WTC11 (cell line): Measurements from ENCODE around the gene ITGA3. TPM values are rescaled to one million over a fixed set of nuclear protein-coding genes. Genes with fewer than 3 reads are reported as not detected.

Experiments
- ATAC-seq: fragments of 200-7000 bp; cut with Tn5 transposase; 2 replicates; pipeline ENCODE4 v1.10.0; 2021; ENCODE audit warnings: mild to moderate bottlenecking, moderate library complexity
- CTCF ChIA-PET: fragments of 300-600 bp; sonication (Branson Sonifier 250); formaldehyde crosslinking; loops from one replicate; lab custom pipeline; 2021; ENCODE audit warnings: antibody characterized with exemption; lab: Charles Lee
- POLR2A ChIA-PET: fragments of 350-600 bp; sonication (Branson Sonifier 250); formaldehyde crosslinking; loops from one replicate; lab custom pipeline; 2021; ENCODE audit warnings: antibody characterized with exemption; lab: Charles Lee
- DNase-seq: peaks from one replicate; pipeline ENCODE4 v3.0.0; 2021; ENCODE audit warnings: low spot score
- H3K27ac Mint-ChIP-seq: 2 replicates; pipeline ENCODE4 v1.8.0; 2021; ENCODE audit warnings: mixed read lengths
- H3K27me3 Mint-ChIP-seq: 2 replicates; pipeline ENCODE4 v1.8.0; 2021; ENCODE audit warnings: low read depth, mild to moderate bottlenecking, moderate library complexity, mixed read lengths
- H3K36me3 Mint-ChIP-seq: 2 replicates; pipeline ENCODE4 v1.8.0; 2021; ENCODE audit warnings: mixed read lengths
- H3K4me1 Mint-ChIP-seq: 2 replicates; pipeline ENCODE4 v1.8.0; 2022; ENCODE audit warnings: mixed read lengths
- H3K4me3 Mint-ChIP-seq: 2 replicates; pipeline ENCODE4 v1.8.0; 2021; ENCODE audit warnings: mild to moderate bottlenecking, moderate library complexity, mixed read lengths
- H3K9me3 Mint-ChIP-seq: 2 replicates; pipeline ENCODE4 v1.8.0; 2021; ENCODE audit warnings: mixed read lengths
- ELF4 ChIP-seq: sonication (generic); formaldehyde crosslinking; IDR thresholded peaks from 2 replicates; pipeline ENCODE4 v1.8.1; 2022; ENCODE audit warnings: low read depth, mild to moderate bottlenecking, moderate library complexity, missing genetic modification reagents
- ESRRA ChIP-seq: sonication (generic); formaldehyde crosslinking; IDR thresholded peaks from 2 replicates; pipeline ENCODE4 v1.8.1; 2022; ENCODE audit warnings: mild to moderate bottlenecking, missing genetic modification reagents, borderline replicate concordance
- FOXP1 ChIP-seq: sonication (generic); formaldehyde crosslinking; IDR thresholded peaks from 2 replicates; pipeline ENCODE4 v1.8.0; 2022; ENCODE audit warnings: missing genetic modification reagents, mild to moderate bottlenecking, moderate library complexity, borderline replicate concordance
- GABPB1 ChIP-seq: sonication (generic); formaldehyde crosslinking; IDR thresholded peaks from 2 replicates; pipeline ENCODE4 v1.8.1; 2023; ENCODE audit warnings: mild to moderate bottlenecking, missing genetic modification reagents
- JAZF1 ChIP-seq: fragments of 250-450 bp; sonication (Bioruptor Pico); IDR thresholded peaks from 2 replicates; pipeline ENCODE4 v1.9.0; 2021; ENCODE audit warnings: moderate library complexity, mild to moderate bottlenecking, inconsistent platforms
- MXD4 ChIP-seq: fragments of 250-450 bp; sonication (Bioruptor Pico); IDR thresholded peaks from 2 replicates; pipeline ENCODE4 v1.8.0; 2021; ENCODE audit warnings: mild to moderate bottlenecking, moderate library complexity, borderline replicate concordance
- NFE2L1 ChIP-seq: sonication (generic); formaldehyde crosslinking; IDR thresholded peaks from 2 replicates; pipeline ENCODE4 v1.8.1; 2023; ENCODE audit warnings: missing genetic modification reagents
- NR1H2 ChIP-seq: sonication (generic); formaldehyde crosslinking; IDR thresholded peaks from 2 replicates; pipeline ENCODE4 v1.9.0; 2021; ENCODE audit warnings: mild to moderate bottlenecking, moderate library complexity, missing genetic modification reagents
- NR3C1 ChIP-seq: sonication (generic); formaldehyde crosslinking; conservative IDR thresholded peaks from 2 replicates; pipeline ENCODE4 v1.8.1; 2023; ENCODE audit warnings: low read depth, mild to moderate bottlenecking, missing genetic modification reagents
- RELA ChIP-seq: sonication (generic); formaldehyde crosslinking; IDR thresholded peaks from 2 replicates; pipeline ENCODE4 v1.8.1; 2022; ENCODE audit warnings: missing genetic modification reagents, mild to moderate bottlenecking, borderline replicate concordance
- SP1 ChIP-seq: sonication (generic); formaldehyde crosslinking; conservative IDR thresholded peaks from 2 replicates; pipeline ENCODE4 v1.8.1; 2022; ENCODE audit warnings: missing genetic modification reagents
- TEAD1 ChIP-seq: sonication (generic); formaldehyde crosslinking; IDR thresholded peaks from 2 replicates; pipeline ENCODE4 v1.8.0; 2022; ENCODE audit warnings: mild to moderate bottlenecking, missing genetic modification reagents
- ZNF138 ChIP-seq: sonication (generic); formaldehyde crosslinking; conservative IDR thresholded peaks from 2 replicates; pipeline ENCODE4 v1.8.1; 2022; ENCODE audit warnings: mild to moderate bottlenecking, moderate library complexity, missing genetic modification reagents
- ZNF263 ChIP-seq: sonication (generic); formaldehyde crosslinking; IDR thresholded peaks from 2 replicates; pipeline ENCODE4 v1.8.1; 2022; ENCODE audit warnings: low read depth, mild to moderate bottlenecking, moderate library complexity, missing genetic modification reagents
- ZNF396 ChIP-seq: fragments of 250-450 bp; sonication (Bioruptor Pico); IDR thresholded peaks from 2 replicates; pipeline ENCODE4 v1.8.0; 2021; ENCODE audit warnings: mild to moderate bottlenecking, moderate library complexity, borderline replicate concordance
- total RNA-seq: library from RNA; stranded (reverse); gene quantifications from 3 replicates; pipeline ENCODE4 v1.2.3, GENCODE V29; 2021
- TF ChIP-seq, protein P1 (sequence below): sonication (generic); formaldehyde crosslinking; IDR thresholded peaks from 2 replicates; pipeline ENCODE4 v1.8.0; 2023; ENCODE audit warnings: missing genetic modification reagents, mild to moderate bottlenecking, borderline replicate concordance
- TF ChIP-seq, protein P2 (sequence below): fragments of 250-450 bp; sonication (Bioruptor Pico); IDR thresholded peaks from 2 replicates; pipeline ENCODE4 v1.9.0; 2021; ENCODE audit warnings: moderate library complexity, mild to moderate bottlenecking, inconsistent platforms, borderline replicate concordance
- TF ChIP-seq, protein P3 (sequence below): sonication (generic); formaldehyde crosslinking; IDR thresholded peaks from 2 replicates; pipeline ENCODE4 v1.8.1; 2022; ENCODE audit warnings: low read depth, missing genetic modification reagents, borderline replicate concordance
- TF ChIP-seq, protein P4 (sequence below): sonication (generic); formaldehyde crosslinking; IDR thresholded peaks from 2 replicates; pipeline ENCODE4 v1.8.1; 2023; ENCODE audit warnings: mild to moderate bottlenecking, missing genetic modification reagents
- TF ChIP-seq, protein P5 (sequence below): fragments of 250-450 bp; sonication (Bioruptor Pico); IDR thresholded peaks from 2 replicates; pipeline ENCODE4 v2.1.2; 2022; ENCODE audit warnings: mild to moderate bottlenecking, moderate library complexity
- TF ChIP-seq, protein P6 (sequence below): sonication (generic); formaldehyde crosslinking; IDR thresholded peaks from 2 replicates; pipeline ENCODE4 v1.8.1; 2023; ENCODE audit warnings: mild to moderate bottlenecking, missing genetic modification reagents
- TF ChIP-seq, protein P7 (sequence below): sonication (generic); formaldehyde crosslinking; IDR thresholded peaks from 2 replicates; pipeline ENCODE4 v1.8.1; 2023; ENCODE audit warnings: mild to moderate bottlenecking, missing genetic modification reagents, moderate library complexity

The ITGA3 gene
- total RNA-seq, 1 experiment from 2014 or later: 35.3 TPM

DNA sequence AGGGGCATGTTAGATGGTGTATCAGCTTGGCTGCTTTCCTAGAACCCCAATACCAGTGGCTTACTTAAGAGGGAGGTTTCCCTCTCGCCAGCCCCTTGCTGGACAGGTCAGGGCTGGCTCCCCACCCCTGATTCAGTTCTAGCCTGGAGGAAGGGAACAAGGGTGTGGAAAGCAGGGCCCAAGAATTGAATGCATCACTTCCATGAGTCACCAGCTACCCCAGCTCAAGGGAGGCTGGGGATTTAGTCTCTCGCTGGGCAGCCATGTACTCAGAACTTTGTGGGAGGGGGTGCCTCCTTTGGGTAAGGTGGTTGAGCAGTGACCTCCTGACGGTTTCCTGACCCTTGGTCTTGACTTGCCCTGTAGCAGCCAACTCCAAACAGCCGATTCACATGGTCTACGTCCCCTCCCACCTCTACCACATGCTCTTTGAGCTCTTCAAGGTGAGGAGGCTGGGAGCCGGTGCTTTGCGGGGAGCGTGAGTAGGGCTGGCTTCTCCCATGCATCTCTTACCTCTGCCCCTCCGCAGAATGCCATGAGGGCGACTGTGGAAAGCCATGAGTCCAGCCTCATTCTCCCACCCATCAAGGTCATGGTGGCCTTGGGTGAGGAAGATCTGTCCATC lies 52.0 kb downstream of the ITGA3 start (continued):
- TF ChIP-seq, protein P1, sequence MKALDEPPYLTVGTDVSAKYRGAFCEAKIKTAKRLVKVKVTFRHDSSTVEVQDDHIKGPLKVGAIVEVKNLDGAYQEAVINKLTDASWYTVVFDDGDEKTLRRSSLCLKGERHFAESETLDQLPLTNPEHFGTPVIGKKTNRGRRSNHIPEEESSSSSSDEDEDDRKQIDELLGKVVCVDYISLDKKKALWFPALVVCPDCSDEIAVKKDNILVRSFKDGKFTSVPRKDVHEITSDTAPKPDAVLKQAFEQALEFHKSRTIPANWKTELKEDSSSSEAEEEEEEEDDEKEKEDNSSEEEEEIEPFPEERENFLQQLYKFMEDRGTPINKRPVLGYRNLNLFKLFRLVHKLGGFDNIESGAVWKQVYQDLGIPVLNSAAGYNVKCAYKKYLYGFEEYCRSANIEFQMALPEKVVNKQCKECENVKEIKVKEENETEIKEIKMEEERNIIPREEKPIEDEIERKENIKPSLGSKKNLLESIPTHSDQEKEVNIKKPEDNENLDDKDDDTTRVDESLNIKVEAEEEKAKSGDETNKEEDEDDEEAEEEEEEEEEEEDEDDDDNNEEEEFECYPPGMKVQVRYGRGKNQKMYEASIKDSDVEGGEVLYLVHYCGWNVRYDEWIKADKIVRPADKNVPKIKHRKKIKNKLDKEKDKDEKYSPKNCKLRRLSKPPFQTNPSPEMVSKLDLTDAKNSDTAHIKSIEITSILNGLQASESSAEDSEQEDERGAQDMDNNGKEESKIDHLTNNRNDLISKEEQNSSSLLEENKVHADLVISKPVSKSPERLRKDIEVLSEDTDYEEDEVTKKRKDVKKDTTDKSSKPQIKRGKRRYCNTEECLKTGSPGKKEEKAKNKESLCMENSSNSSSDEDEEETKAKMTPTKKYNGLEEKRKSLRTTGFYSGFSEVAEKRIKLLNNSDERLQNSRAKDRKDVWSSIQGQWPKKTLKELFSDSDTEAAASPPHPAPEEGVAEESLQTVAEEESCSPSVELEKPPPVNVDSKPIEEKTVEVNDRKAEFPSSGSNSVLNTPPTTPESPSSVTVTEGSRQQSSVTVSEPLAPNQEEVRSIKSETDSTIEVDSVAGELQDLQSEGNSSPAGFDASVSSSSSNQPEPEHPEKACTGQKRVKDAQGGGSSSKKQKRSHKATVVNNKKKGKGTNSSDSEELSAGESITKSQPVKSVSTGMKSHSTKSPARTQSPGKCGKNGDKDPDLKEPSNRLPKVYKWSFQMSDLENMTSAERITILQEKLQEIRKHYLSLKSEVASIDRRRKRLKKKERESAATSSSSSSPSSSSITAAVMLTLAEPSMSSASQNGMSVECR (CRISPR knock-in tag): no peak
- no peak for TF ChIP-seq MXD4 (CRISPR knock-in tag)
- no peak for TF ChIP-seq NR1H2 (CRISPR knock-in tag)
- TF ChIP-seq, protein P2, sequence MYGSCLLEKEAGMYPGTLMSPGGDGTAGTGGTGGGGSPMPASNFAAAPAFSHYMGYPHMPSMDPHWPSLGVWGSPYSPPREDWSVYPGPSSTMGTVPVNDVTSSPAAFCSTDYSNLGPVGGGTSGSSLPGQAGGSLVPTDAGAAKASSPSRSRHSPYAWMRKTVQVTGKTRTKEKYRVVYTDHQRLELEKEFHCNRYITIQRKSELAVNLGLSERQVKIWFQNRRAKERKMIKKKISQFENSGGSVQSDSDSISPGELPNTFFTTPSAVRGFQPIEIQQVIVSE (CRISPR knock-in tag): no peak
- TF ChIP-seq JAZF1: no peak
- TF ChIP-seq, protein P3, sequence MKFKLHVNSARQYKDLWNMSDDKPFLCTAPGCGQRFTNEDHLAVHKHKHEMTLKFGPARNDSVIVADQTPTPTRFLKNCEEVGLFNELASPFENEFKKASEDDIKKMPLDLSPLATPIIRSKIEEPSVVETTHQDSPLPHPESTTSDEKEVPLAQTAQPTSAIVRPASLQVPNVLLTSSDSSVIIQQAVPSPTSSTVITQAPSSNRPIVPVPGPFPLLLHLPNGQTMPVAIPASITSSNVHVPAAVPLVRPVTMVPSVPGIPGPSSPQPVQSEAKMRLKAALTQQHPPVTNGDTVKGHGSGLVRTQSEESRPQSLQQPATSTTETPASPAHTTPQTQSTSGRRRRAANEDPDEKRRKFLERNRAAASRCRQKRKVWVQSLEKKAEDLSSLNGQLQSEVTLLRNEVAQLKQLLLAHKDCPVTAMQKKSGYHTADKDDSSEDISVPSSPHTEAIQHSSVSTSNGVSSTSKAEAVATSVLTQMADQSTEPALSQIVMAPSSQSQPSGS (CRISPR knock-in tag): no peak

DNA sequence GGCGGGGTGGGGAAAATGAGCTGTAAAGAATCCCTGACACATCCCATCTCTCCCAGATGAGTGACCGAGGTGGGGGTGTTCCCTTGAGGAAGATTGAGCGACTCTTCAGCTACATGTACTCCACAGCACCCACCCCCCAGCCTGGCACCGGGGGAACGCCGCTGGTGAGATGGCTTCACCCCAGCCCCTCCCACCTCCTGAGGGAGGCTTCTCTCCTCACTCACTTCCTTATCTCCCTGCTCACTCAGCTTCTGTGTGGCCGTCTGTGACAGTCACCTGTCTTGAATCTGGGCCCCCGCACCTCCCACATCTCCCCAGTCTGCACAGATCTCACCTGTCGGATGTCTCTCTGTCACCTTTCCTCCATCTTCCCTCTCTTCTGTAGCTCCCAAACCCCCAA lies 52.6 kb downstream of the ITGA3 start:
- no peaks in the 10 kb centered on the region for H3K36me3 Mint-ChIP-seq
- POLR2A ChIA-PET: interaction anchor here (0.6 kb wide), 1 partner anchor 23 kb away, joined by 6 read pairs; no protein-coding TSS in a partner anchor
- no peak for ATAC-seq
- no peaks in the 10 kb centered on the region for H3K27me3 Mint-ChIP-seq
- H3K4me1 Mint-ChIP-seq: peaks cover 4% of the 10 kb centered on the region; the same call in 1 of the 2 replicates
- TF ChIP-seq RELA (CRISPR knock-in tag) (no peak), NR3C1 (no peak), NFE2L1 (CRISPR knock-in tag) (no peak), MXD4 (CRISPR knock-in tag) (no peak), ZNF263 (CRISPR knock-in tag) (no peak), ESRRA (no peak), FOXP1 (no peak), SP1 (CRISPR knock-in tag) (no peak), ELF4 (CRISPR knock-in tag) (no peak), TEAD1 (CRISPR knock-in tag) (no peak), ZNF396 (no peak), ZNF138 (CRISPR knock-in tag) (no peak), GABPB1 (CRISPR knock-in tag) (no peak)
- TF ChIP-seq, protein P4, sequence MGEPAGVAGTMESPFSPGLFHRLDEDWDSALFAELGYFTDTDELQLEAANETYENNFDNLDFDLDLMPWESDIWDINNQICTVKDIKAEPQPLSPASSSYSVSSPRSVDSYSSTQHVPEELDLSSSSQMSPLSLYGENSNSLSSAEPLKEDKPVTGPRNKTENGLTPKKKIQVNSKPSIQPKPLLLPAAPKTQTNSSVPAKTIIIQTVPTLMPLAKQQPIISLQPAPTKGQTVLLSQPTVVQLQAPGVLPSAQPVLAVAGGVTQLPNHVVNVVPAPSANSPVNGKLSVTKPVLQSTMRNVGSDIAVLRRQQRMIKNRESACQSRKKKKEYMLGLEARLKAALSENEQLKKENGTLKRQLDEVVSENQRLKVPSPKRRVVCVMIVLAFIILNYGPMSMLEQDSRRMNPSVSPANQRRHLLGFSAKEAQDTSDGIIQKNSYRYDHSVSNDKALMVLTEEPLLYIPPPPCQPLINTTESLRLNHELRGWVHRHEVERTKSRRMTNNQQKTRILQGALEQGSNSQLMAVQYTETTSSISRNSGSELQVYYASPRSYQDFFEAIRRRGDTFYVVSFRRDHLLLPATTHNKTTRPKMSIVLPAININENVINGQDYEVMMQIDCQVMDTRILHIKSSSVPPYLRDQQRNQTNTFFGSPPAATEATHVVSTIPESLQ (CRISPR knock-in tag): no peak
- TF ChIP-seq, protein P5, sequence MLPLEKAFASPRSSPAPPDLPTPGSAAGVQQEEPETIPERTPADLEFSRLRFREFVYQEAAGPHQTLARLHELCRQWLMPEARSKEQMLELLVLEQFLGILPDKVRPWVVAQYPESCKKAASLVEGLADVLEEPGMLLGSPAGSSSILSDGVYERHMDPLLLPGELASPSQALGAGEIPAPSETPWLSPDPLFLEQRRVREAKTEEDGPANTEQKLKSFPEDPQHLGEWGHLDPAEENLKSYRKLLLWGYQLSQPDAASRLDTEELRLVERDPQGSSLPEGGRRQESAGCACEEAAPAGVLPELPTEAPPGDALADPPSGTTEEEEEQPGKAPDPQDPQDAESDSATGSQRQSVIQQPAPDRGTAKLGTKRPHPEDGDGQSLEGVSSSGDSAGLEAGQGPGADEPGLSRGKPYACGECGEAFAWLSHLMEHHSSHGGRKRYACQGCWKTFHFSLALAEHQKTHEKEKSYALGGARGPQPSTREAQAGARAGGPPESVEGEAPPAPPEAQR (CRISPR knock-in tag): no peak
- TF ChIP-seq, protein P6, sequence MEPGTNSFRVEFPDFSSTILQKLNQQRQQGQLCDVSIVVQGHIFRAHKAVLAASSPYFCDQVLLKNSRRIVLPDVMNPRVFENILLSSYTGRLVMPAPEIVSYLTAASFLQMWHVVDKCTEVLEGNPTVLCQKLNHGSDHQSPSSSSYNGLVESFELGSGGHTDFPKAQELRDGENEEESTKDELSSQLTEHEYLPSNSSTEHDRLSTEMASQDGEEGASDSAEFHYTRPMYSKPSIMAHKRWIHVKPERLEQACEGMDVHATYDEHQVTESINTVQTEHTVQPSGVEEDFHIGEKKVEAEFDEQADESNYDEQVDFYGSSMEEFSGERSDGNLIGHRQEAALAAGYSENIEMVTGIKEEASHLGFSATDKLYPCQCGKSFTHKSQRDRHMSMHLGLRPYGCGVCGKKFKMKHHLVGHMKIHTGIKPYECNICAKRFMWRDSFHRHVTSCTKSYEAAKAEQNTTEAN (CRISPR knock-in tag): no peak
- TF ChIP-seq, protein P7, sequence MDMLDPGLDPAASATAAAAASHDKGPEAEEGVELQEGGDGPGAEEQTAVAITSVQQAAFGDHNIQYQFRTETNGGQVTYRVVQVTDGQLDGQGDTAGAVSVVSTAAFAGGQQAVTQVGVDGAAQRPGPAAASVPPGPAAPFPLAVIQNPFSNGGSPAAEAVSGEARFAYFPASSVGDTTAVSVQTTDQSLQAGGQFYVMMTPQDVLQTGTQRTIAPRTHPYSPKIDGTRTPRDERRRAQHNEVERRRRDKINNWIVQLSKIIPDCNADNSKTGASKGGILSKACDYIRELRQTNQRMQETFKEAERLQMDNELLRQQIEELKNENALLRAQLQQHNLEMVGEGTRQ (CRISPR knock-in tag): no peak
- TF ChIP-seq, all 79 proteins: peak for 0
- DNase-seq: no peak
- H3K4me3 Mint-ChIP-seq: no peak overlapping the region
- no peak overlapping the region for H3K27ac Mint-ChIP-seq
- CTCF ChIA-PET: interaction anchor here (1.2 to 8.4 kb wide), 5 partner anchors 9 to 81 kb away, joined by 3 to 118 read pairs (median 3); partner anchors contain the start of gene PDK2
- H3K9me3 Mint-ChIP-seq: no peaks in the 10 kb centered on the region
